GM23248 (cell line): ENCODE measurements around the gene RNF31. TPM values are rescaled to one million over a fixed set of nuclear protein-coding genes. Genes with fewer than 3 reads are reported as not detected.

Experiments used
- DNase-seq: peaks from one replicate; pipeline ENCODE4 v3.0.0-alpha.2; 2015
- H2AFZ ChIP-seq: fragments of 200-600 bp; sonication (generic); 2 replicates; pipeline ENCODE4 v1.6.1; 2016; ENCODE audit warnings: antibody characterized with exemption
- H3F3A ChIP-seq: fragments of 200-600 bp; sonication (generic); 2 replicates; pipeline ENCODE4 v1.6.1; 2016; ENCODE audit warnings: mild to moderate bottlenecking, antibody characterized with exemption, mixed run types; ENCODE audit not compliant: insufficient read depth
- H3K27ac ChIP-seq: fragments of 200-600 bp; sonication (generic); 2 replicates; pipeline ENCODE4 v1.5.1; 2016; ENCODE audit warnings: mild to moderate bottlenecking
- H3K27me3 ChIP-seq: fragments of 200-600 bp; sonication (generic); replicated peaks from 2 replicates; pipeline ENCODE4 v1.6.1; 2016; ENCODE audit warnings: mild to moderate bottlenecking; ENCODE audit not compliant: insufficient read depth
- H3K36me3 ChIP-seq: fragments of 200-600 bp; sonication (generic); 2 replicates; pipeline ENCODE4 v1.6.1; 2016; ENCODE audit warnings: low read depth, mild to moderate bottlenecking
- H3K4me1 ChIP-seq: fragments of 200-600 bp; sonication (generic); 2 replicates; pipeline ENCODE4 v1.6.1; 2016; ENCODE audit warnings: mild to moderate bottlenecking; ENCODE audit not compliant: insufficient read depth
- H3K4me2 ChIP-seq: fragments of 200-600 bp; sonication (generic); one replicate; pipeline ENCODE4 v1.6.1; 2016; ENCODE audit warnings: mild to moderate bottlenecking; ENCODE audit not compliant: unreplicated experiment
- H3K4me3 ChIP-seq: fragments of 200-600 bp; sonication (generic); 2 replicates; pipeline ENCODE4 v1.5.1; 2016; ENCODE audit warnings: mild to moderate bottlenecking
- H3K79me2 ChIP-seq: fragments of 200-600 bp; sonication (generic); 2 replicates; pipeline ENCODE4 v1.6.1; 2016; ENCODE audit warnings: mild to moderate bottlenecking; ENCODE audit not compliant: insufficient read depth
- H3K9ac ChIP-seq: fragments of 200-600 bp; sonication (generic); 2 replicates; pipeline ENCODE4 v1.6.1; 2016; ENCODE audit warnings: mild to moderate bottlenecking
- H3K9me2 ChIP-seq: fragments of 200-600 bp; sonication (generic); 2 replicates; pipeline ENCODE4 v1.6.1; 2016; ENCODE audit warnings: mixed run types, mild to moderate bottlenecking, moderate library complexity; ENCODE audit not compliant: insufficient read depth
- H3K9me3 ChIP-seq: fragments of 200-600 bp; sonication (generic); one replicate; pipeline ENCODE4 v1.6.1; 2017; ENCODE audit warnings: low read depth
- H4K20me1 ChIP-seq: fragments of 200-600 bp; sonication (generic); 2 replicates; pipeline ENCODE4 v1.6.0; 2016; ENCODE audit not compliant: insufficient read depth
- EZH2 ChIP-seq: fragments of 200-600 bp; sonication (generic); IDR thresholded peaks from 2 replicates; pipeline ENCODE4 v1.6.1; 2018; ENCODE audit warnings: antibody characterized with exemption, mild to moderate bottlenecking; ENCODE audit not compliant: insufficient read depth, poor library complexity, severe bottlenecking
- EZH2phosphoT487 ChIP-seq: fragments of 200-600 bp; sonication (generic); IDR thresholded peaks from 2 replicates; pipeline ENCODE4 v1.6.1; 2018; ENCODE audit warnings: antibody characterized with exemption, moderate library complexity, mild to moderate bottlenecking, low read depth; ENCODE audit not compliant: insufficient read depth
- WGBS, 2 experiments: methylation state at CpG; one replicate each; pipeline ENCODE4 v1.1.6; 2015 to 2017; ENCODE audit warnings: low lambda C conversion rate in 2 of 2, low coverage in 1 of 2; ENCODE audit errors: missing lambda C conversion rate in 2 of 2; 5-methylcytosine and 5-hydroxymethylcytosine counted together
- in situ Hi-C: fragments of 300-500 bp; cut with MboI; formaldehyde crosslinking; loops from 2 replicates; pipeline ENCODE4 v1.15.0; 2020
- polyA plus RNA-seq: library from polyadenylated mRNA; unstranded; fragments of >200 nt; fragmentation: Nextera tagmentation; extraction: Ambion mirVana; gene quantifications from 2 replicates; pipeline ENCODE4 v1.2.1, GENCODE V29; 2016
- total RNA-seq: library from RNA; depleted of rRNA; stranded (reverse); fragments of >200 nt; shearing (Covaris generic); gene quantifications from 2 replicates; pipeline ENCODE4 v1.2.3, GENCODE V29; 2014

Gene RNF31
- total and polyA plus RNA-seq, 2 experiments from 2014 or later: 29.4 to 40.3 TPM

DNA sequence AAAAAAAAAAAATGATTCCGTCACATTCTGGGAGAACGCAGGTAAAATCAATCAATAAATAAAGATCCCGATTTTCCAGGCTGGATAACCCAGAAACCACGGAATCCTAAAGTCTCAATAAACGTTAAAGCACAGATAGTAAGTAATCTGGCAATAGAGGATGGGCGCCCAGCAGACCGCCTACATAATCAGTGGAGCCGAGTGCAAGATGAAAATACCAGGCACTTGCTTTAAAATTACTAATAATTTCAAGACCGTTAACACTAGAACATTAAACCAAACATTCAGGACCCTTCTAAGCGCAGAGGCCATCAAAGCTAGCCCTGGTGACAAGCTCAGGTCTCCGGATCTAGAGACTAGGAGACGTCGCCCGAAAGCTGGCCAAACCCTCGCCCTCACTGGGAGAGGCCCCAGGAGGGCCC is 33.9 kb upstream of the RNF31 start:
- H3K36me3 ChIP-seq: no peaks in the 10 kb centered on the region
- TF ChIP-seq EZH2phosphoT487: no peak
- H3K79me2 ChIP-seq: peaks cover 16% of the 10 kb centered on the region; the same call in 1 of the 2 replicates
- H3K27me3 ChIP-seq: no peaks in the 10 kb centered on the region
- no peaks in the 10 kb centered on the region for H3K9me2 ChIP-seq
- peak; percentile 61 for DNase-seq
- in situ Hi-C loops: no loop called here
- peak overlapping the region; percentile 98 for H3K27ac ChIP-seq
- H3K4me1 ChIP-seq: peaks cover 12% of the 10 kb centered on the region
- peaks cover 5% of the 10 kb centered on the region for H3F3A ChIP-seq
- peak overlapping the region; percentile 81 for H3K4me3 ChIP-seq
- no peaks in the 10 kb centered on the region for H3K9me3 ChIP-seq
- H3K4me2 ChIP-seq: peak overlapping the region; percentile 97
- 12% methylated on average over 14 to 15 of the region's 15 CpGs for WGBS, 2 experiments
- H2AFZ ChIP-seq: peak overlapping the region; percentile 91
- H3K9ac ChIP-seq: peak overlapping the region; percentile 95
- no peaks in the 10 kb centered on the region for H4K20me1 ChIP-seq

DNA sequence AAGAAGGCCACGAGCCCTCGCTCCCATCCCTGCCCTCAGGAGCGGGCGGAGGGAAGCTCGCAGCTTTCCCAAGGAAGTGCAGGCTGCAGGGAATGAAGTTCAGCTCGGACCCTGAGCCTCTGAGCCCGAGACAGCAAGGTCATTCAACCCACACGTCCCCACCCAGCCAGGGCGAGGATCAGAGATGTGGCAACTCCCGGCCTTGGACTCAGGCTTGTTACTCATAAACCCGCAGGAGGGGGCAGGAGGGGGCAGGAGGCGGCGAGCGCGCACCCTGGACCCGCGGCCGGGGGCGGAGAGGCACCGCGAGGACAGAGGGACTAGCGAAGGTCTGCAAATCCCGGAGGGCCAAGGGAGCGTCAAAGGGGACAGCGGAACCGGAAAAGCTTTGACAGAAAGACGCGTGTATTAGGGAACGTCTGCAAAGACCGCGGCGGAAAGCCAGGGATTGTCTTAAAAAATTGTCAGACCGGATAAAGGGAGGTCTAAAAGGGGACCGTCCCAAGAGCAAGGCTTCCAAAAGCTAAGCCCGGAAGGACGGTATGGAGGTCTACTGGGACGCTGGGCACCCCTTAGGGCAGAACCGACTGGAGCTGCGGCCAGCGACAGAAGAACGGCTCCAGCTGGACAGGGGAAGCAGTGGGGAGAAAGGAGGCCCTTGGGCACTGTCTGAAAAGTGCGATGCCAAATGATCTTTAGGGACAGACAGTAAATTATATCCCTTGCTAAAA is 33.3 kb upstream of the RNF31 start:
- Histone ChIP-seq H3K79me2 (peaks cover 16% of the 10 kb centered on the region; the same call in 1 of the 2 replicates), H2AFZ (peak overlapping the region; percentile 91), H3K9me3 (no peaks in the 10 kb centered on the region), H3K36me3 (no peaks in the 10 kb centered on the region), H3K4me1 (peaks cover 12% of the 10 kb centered on the region), H4K20me1 (no peaks in the 10 kb centered on the region), H3K9ac (peak overlapping the region; percentile 95), H3K9me2 (no peaks in the 10 kb centered on the region), H3K27ac (peak overlapping the region; percentile 98), H3K27me3 (no peaks in the 10 kb centered on the region), H3K4me2 (peak overlapping the region; percentile 97), H3F3A (peaks cover 5% of the 10 kb centered on the region), H3K4me3 (peak overlapping the region; percentile 81)
- WGBS, 2 experiments: 1 to 2% methylated on average over 29 to 41 of the region's 42 CpGs
- TF ChIP-seq EZH2phosphoT487 (no peak), EZH2 (no peak)
- in situ Hi-C loops: no loop called here
- peak; percentile 96 for DNase-seq

DNA sequence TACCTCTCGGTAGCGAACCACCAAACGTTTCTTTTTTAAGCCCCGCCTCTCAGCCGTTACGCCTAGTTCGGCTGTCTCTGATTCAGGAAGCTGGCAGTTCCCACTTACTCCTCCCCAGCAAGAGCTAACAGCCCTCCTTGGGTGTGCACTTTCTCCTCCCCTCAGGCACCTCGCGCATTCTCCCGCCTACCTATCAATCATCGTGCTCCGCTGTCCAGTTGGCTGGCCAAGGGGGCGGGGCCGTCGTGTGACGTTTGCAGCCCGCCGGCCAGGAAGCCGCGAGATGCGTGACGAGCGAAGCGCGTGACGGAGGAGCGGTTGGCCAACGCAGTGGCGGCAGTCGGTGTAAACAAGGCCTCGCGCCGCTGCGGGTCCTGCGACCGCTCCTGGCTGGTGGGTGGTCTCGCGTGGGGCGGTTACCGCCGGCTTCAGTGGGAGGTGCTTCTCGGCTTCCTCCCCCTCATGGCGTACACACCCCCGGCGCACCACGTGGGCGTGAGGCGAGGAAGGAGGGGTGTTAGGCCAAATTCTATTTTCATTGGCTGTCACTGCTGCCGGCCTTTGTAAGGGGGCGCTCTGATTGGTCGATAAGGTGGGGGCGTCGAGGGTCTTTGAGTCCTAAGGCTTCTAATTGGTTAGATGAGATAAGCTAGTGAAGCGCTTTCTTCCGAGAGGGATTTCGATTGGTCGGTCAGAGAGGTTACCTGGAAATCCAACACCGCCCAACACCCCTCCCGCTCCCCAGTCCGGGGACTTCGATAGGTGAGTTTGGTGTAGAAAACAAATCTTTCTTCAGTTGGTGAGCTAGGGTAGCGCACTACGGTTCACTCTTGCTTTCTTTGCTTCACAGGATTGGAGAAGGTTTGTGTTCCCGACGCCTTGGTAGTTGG is 32.5 kb upstream of the RNF31 start, which contains the start of the genes DCAF11 and NRL:
Gene DCAF11, plus strand, starts transcription at position 246 of the 890 bp plus-strand sequence. CDS start 818 bp downstream, outside the sequence.
Gene NRL, minus strand, starts transcription at position 418 of the 890 bp plus-strand sequence. CDS start 32,101 bp downstream, outside the sequence.
- H3K9me3 ChIP-seq: no peaks in the 10 kb centered on the region
- no peaks in the 10 kb centered on the region for H4K20me1 ChIP-seq
- peak within 1 kb of the TSS; percentile 98 for H3K27ac ChIP-seq
- no peak for TF ChIP-seq EZH2phosphoT487
- no peak for TF ChIP-seq EZH2
- peaks cover 16% of the 10 kb centered on the region; the same call in 1 of the 2 replicates for H3K79me2 ChIP-seq
- H3K9ac ChIP-seq: peak within 1 kb of the TSS; percentile 95
- peaks cover 5% of the 10 kb centered on the region for H3F3A ChIP-seq
- no peaks in the 10 kb centered on the region; the same call in 1 of the 2 replicates for H3K36me3 ChIP-seq
- in situ Hi-C loops: no loop called here
- 0 to 2% methylated on average over 65 of the region's 65 CpGs for WGBS, 2 experiments
- H3K4me1 ChIP-seq: peaks cover 12% of the 10 kb centered on the region
- H3K4me2 ChIP-seq: peak within 1 kb of the TSS; percentile 97
- peak; percentile 100 for DNase-seq
- no peaks in the 10 kb centered on the region for H3K27me3 ChIP-seq
- H2AFZ ChIP-seq: peak within 1 kb of the TSS; percentile 96
- peak within 1 kb of the TSS; percentile 81 for H3K4me3 ChIP-seq
- no peaks in the 10 kb centered on the region for H3K9me2 ChIP-seq
